Measurements from ENCODE around the gene BUB1. TPM values are rescaled to one million over a fixed set of nuclear protein-coding genes. Genes with fewer than 3 reads are reported as not detected.

BUB1 gene
- total and polyA plus RNA-seq, 2 of the 8 experiments (the other 6 are each of a cell fraction or from before 2014, with no cell fraction given), result 48.4 to 113 TPM

DNA sequence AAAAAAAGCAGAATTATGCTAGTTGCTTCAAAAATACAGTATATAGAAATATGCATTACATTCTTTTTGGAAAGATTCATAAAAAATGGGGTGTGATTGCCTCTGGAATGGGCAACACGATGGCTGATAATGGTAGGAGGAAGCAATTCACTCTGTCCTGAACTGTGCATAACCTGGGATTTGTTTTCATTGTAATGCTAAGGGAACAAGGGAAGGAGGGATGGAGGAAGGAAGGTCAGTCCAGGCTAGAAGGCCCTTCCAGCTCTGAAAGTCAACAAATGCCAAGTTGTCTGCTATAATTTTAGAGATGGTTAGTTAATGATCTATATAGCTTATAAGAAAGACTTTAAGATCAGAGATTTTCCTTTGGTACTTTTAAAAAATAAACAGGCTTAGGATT is 40.8 kb downstream of the BUB1 start:
- Histone ChIP-seq H3K18ac (ENCODE audit: extremely low read depth, low read length) (no peak overlapping the region), H3K4me2 (ENCODE audit: insufficient read depth in 1 of 2, low read depth in 2 of 2, low read length in 2 of 2) (no peak overlapping the region), H4K20me1 (replicated peaks in 1 of 2; ENCODE audit: control insufficient read depth in 1 of 2, insufficient read depth in 2 of 2, low read length in 2 of 2) (peaks cover 0 to 2% of the 10 kb centered on the region in 2 experiments), H4K5ac (ENCODE audit: insufficient read length, low read depth, low read length) (no peak overlapping the region), H4K91ac (replicated peaks; ENCODE audit: insufficient read length, low read length) (no peak overlapping the region), H3K27ac (ENCODE audit: low read depth, low read length) (no peak overlapping the region), H3K23me2 (ENCODE audit: low read depth, low read length) (no peaks in the 10 kb centered on the region), H3K9me3 (ENCODE audit: insufficient read depth in 2 of 2, low read depth in 1 of 2, low read length in 1 of 2) (no peaks in the 10 kb centered on the region), H2BK12ac (ENCODE audit: low read depth, low read length) (no peak overlapping the region), H3K4me1 (replicated peaks in 1 of 4; ENCODE audit: control insufficient read depth in 3 of 4, insufficient read depth in 4 of 4, low read length in 3 of 4) (no peaks in the 10 kb centered on the region), H3K79me2 (ENCODE audit: control insufficient read depth in 1 of 2, insufficient read depth in 2 of 2, low read length in 2 of 2) (no peaks in the 10 kb centered on the region), H3K4me3 (ENCODE audit: extremely low read depth in 1 of 4, insufficient read depth in 2 of 4, low read depth in 3 of 4, low read length in 4 of 4) (no peak overlapping the region), H3K27me3 (replicated peaks in 1 of 4; ENCODE audit: control insufficient read depth in 3 of 4, extremely low read depth in 1 of 4, insufficient read depth in 3 of 4, low read length in 3 of 4) (no peaks in the 10 kb centered on the region), H3K9ac (replicated peaks in 1 of 4; ENCODE audit: extremely low read depth in 1 of 4, low read depth in 3 of 4, low read length in 3 of 4) (no peak overlapping the region), H4K8ac (ENCODE audit: extremely low read depth, insufficient read depth, low read length) (no peak overlapping the region), H3K14ac (ENCODE audit: insufficient read length) (no peak overlapping the region), H2BK20ac (ENCODE audit: low read length) (no peak overlapping the region), H3K79me1 (ENCODE audit: low read depth, low read length) (0 out of 2 replicates have a peak, but pooled peaks cover 2% of the 10 kb centered on the region), H2BK120ac (replicated peaks; ENCODE audit: low read depth, low read length) (no peak overlapping the region), H2BK5ac (ENCODE audit: low read depth, low read length) (no peak overlapping the region), H2AFZ (ENCODE audit: low read length) (no peak overlapping the region), H3K56ac (replicated peaks; ENCODE audit: insufficient read length, low read depth, low read length) (no peak overlapping the region), H3K4ac (replicated peaks; ENCODE audit: insufficient read length, low read depth, low read length) (no peak overlapping the region), H3K36me3 (ENCODE audit: control insufficient read depth in 2 of 4, insufficient read depth in 4 of 4, low read length in 3 of 4) (peaks cover 13 to 61% (median 50%) of the 10 kb centered on the region in 4 experiments), H2AK5ac (ENCODE audit: low read depth, low read length) (no peak overlapping the region), H2BK15ac (ENCODE audit: low read length) (no peak overlapping the region), H3K23ac (ENCODE audit: insufficient read length) (no peak overlapping the region)
- ChIA-PET POLR2A (ENCODE audit: partially characterized antibody) (interaction anchor here (1.2 to 3.9 kb wide), 2 partner anchors 13 to 25 kb away, joined by 4 to 25 read pairs; no protein-coding TSS in a partner anchor), CTCF (ENCODE audit: partially characterized antibody) (no interaction called here)
- DNase-seq (ENCODE audit: low read depth in 1 of 2, low spot score in 2 of 2) (no peak), FAIRE-seq (no peak)
- WGBS, 2 experiments (ENCODE audit: extremely low coverage in 1 of 2, insufficient coverage in 1 of 2, insufficient read length in 1 of 2, insufficient replicate concordance in 2 of 2, low coverage in 1 of 2, low lambda C conversion rate in 2 of 2, missing lambda C conversion rate in 1 of 2), result 82% methylated on average over 1 of the region's 1 CpG; no CpG with 5 or more reads in 1 of the 2 experiments
- TF ChIP-seq BCL11A (IDR thresholded peaks at IDR 0.05; ENCODE audit: low read depth in 2 of 2, low read length in 2 of 2), result no peak
- no peak for TF ChIP-seq CHD1 (IDR thresholded peaks at IDR 0.05; ENCODE audit: low read depth, low read length)
- no peak for TF ChIP-seq TEAD4 (IDR thresholded peaks at IDR 0.05; ENCODE audit: low read depth, low read length)
- no peak for TF ChIP-seq SIN3A (conservative IDR thresholded peaks at IDR 0.05 in 1 of 2, IDR thresholded peaks at IDR 0.05 in 1 of 2; ENCODE audit: low read depth in 1 of 2, low read length in 2 of 2)
- TF ChIP-seq, protein P1, sequence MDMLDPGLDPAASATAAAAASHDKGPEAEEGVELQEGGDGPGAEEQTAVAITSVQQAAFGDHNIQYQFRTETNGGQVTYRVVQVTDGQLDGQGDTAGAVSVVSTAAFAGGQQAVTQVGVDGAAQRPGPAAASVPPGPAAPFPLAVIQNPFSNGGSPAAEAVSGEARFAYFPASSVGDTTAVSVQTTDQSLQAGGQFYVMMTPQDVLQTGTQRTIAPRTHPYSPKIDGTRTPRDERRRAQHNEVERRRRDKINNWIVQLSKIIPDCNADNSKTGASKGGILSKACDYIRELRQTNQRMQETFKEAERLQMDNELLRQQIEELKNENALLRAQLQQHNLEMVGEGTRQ (IDR thresholded peaks at IDR 0.05; ENCODE audit: low read length), result no peak
- no peak for TF ChIP-seq SP2 (IDR thresholded peaks at IDR 0.05; ENCODE audit: low read length)
- TF ChIP-seq ATF2 (IDR thresholded peaks at IDR 0.05; ENCODE audit: low read length), result no peak
- no peak for TF ChIP-seq CBX8 (IDR thresholded peaks at IDR 0.05; ENCODE audit: borderline replicate concordance, low read depth, low read length)
- TF ChIP-seq FOSL1 (IDR thresholded peaks at IDR 0.05; ENCODE audit: insufficient read depth, low read depth, low read length), result no peak
- TF ChIP-seq RFX5 (IDR thresholded peaks at IDR 0.05; ENCODE audit: borderline replicate concordance, low read depth, low read length), result no peak
- no peak for TF ChIP-seq TBP (IDR thresholded peaks at IDR 0.05; ENCODE audit: low read depth, low read length)
- no peak for TF ChIP-seq GTF2F1 (IDR thresholded peaks at IDR 0.05; ENCODE audit: borderline replicate concordance, low read depth, low read length)
